PC-3 (cell line): ENCODE measurements around the gene TTC21B.

ENCODE experiments used
- CTCF ChIP-seq: fragments of 300-600 bp; sonication (generic); conservative IDR thresholded peaks from 2 replicates; pipeline ENCODE4 v1.5.1; 2017; ENCODE audit warnings: antibody characterized with exemption, low read depth, mild to moderate bottlenecking, low read length
- EZH2 ChIP-seq: fragments of 300-600 bp; sonication (generic); IDR thresholded peaks from one replicate; pipeline ENCODE4 v1.6.1; 2017; ENCODE audit warnings: antibody characterized with exemption, mild to moderate bottlenecking, low read length; ENCODE audit not compliant: unreplicated experiment

- TF ChIP-seq CTCF (peak; percentile 44; the same call in 1 of the 2 replicates), EZH2 (no peak)
Measured at GRCh38 chr2:165847001-165847400, 106.6 kb downstream of the TTC21B start.
